HG03108 (cell line): ENCODE results near the gene STX5.
A peak's percentile ranks its signal among the peaks of the same experiment; 100 is the strongest.
"Not testable (repeated sequence)": the region's sequence is repeated elsewhere in the genome, so short reads cannot be mapped to it uniquely, and the experiment has no call there.

Experiments
- ATAC-seq: cut with Tn5 transposase; IDR thresholded peaks from one replicate; pipeline ENCODE4 v1.9.1; 2021; ENCODE audit warnings: moderate library complexity; ENCODE audit not compliant: unreplicated experiment

STX5 gene

GRCh38 chr11:62854825-62855570 is 23.1 kb upstream of the STX5 start:
- ATAC-seq, result no peak

GRCh38 chr11:62854013-62854824 is 22.4 kb upstream of the STX5 start:
- no peak for ATAC-seq

GRCh38 chr11:62853279-62853965 is 21.6 kb upstream of the STX5 start:
- no peak for ATAC-seq

- no peak for ATAC-seq
Measured at GRCh38 chr11:62852523-62853188, 20.8 kb upstream of the STX5 start.

- ATAC-seq, result no peak
Measured at GRCh38 chr11:62851807-62852522, 20.1 kb upstream of the STX5 start.

- ATAC-seq, result no peak
Measured at GRCh38 chr11:62850911-62851806, 19.3 kb upstream of the STX5 start.

GRCh38 chr11:62847767-62848314 is 16.0 kb upstream of the STX5 start:
- ATAC-seq, result no peak

- no peak for ATAC-seq
Measured at GRCh38 chr11:62846177-62846576, 14.3 kb upstream of the STX5 start.

- ATAC-seq, result no peak
Measured at GRCh38 chr11:62844154-62844553, 12.3 kb upstream of the STX5 start.

- ATAC-seq, result no peak
Measured at GRCh38 chr11:62843466-62843865, 11.6 kb upstream of the STX5 start.

- ATAC-seq, result not testable (repeated sequence)
Measured at GRCh38 chr11:62842891-62843290, 11.0 kb upstream of the STX5 start.

GRCh38 chr11:62842171-62842741 is 10.4 kb upstream of the STX5 start:
- no peak for ATAC-seq

GRCh38 chr11:62841361-62842170 is 9.7 kb upstream of the STX5 start:
- ATAC-seq, result peak; percentile 46

GRCh38 chr11:62840721-62841360 is 9.0 kb upstream of the STX5 start:
- ATAC-seq, result not testable (repeated sequence)

- peak; percentile 44 for ATAC-seq
Measured at GRCh38 chr11:62839050-62839945, 7.4 kb upstream of the STX5 start, which contains the start of gene WDR74. TSS of gene WDR74 (minus strand) at chr11:62839590. CDS start at chr11:62839570, 20 bp downstream.

- no peak for ATAC-seq
Measured at GRCh38 chr11:62835336-62835735, 3.5 kb upstream of the STX5 start.
